Mucosa of rectum (tissue), 2 donors: ENCODE data around the gene EXD3.

Experiments
- H3K27ac ChIP-seq, 2 donors: one replicate each; pipeline ENCODE4 v1.7.0; 2013; ENCODE audit warnings: inconsistent platforms in 2 of 2, low read depth in 2 of 2, low read length in 2 of 2
- H3K27me3 ChIP-seq, 2 donors: one replicate each; pipeline ENCODE4 v1.7.0; 2013; ENCODE audit warnings: low read length in 2 of 2; ENCODE audit not compliant: control insufficient read depth in 2 of 2, insufficient read depth in 2 of 2
- H3K36me3 ChIP-seq, 2 donors: one replicate each; pipeline ENCODE4 v1.7.0; 2013; ENCODE audit warnings: low read length in 2 of 2; ENCODE audit not compliant: control insufficient read depth in 2 of 2, insufficient read depth in 2 of 2
- H3K4me1 ChIP-seq, 2 donors: one replicate each; pipeline ENCODE4 v1.7.0; 2013; ENCODE audit warnings: low read length in 2 of 2, mild to moderate bottlenecking in 1 of 2; ENCODE audit not compliant: control insufficient read depth in 2 of 2, insufficient read depth in 2 of 2
- H3K4me3 ChIP-seq, 2 donors: one replicate each; pipeline ENCODE4 v1.7.0; 2013; ENCODE audit warnings: low read length in 2 of 2
- H3K9ac ChIP-seq, 2 donors: one replicate each; pipeline ENCODE4 v1.7.0; 2013; ENCODE audit warnings: low read length in 2 of 2, low read depth in 1 of 2, mild to moderate bottlenecking in 1 of 2
- H3K9me3 ChIP-seq, 2 donors: one replicate each; pipeline ENCODE4 v1.7.0; 2013; ENCODE audit warnings: low read length in 2 of 2; ENCODE audit not compliant: control insufficient read depth in 2 of 2
- donor health status: healthy.
- donor health status: Normal muscosa, but diverticular disease.

EXD3 gene

GRCh38 chr9:137308057-137308619, 114.8 kb downstream of the EXD3 start:
- H3K36me3 ChIP-seq: no peaks in the 10 kb centered on the region
- H3K27ac ChIP-seq: no peak overlapping the region
- H3K9ac ChIP-seq: no peak overlapping the region
- H3K4me1 ChIP-seq: peaks cover 60 to 73% of the 10 kb centered on the region in 2 donors
- no peaks in the 10 kb centered on the region for H3K9me3 ChIP-seq
- H3K27me3 ChIP-seq: no peaks in the 10 kb centered on the region
- H3K4me3 ChIP-seq: no peak overlapping the region

GRCh38 chr9:137307255-137308056, 115.5 kb downstream of the EXD3 start:
- peak overlapping the region; percentile 32 to 91 for H3K9ac ChIP-seq
- no peaks in the 10 kb centered on the region for H3K9me3 ChIP-seq
- peak overlapping the region; percentile 23 to 31 for H3K27ac ChIP-seq
- H3K36me3 ChIP-seq: no peaks in the 10 kb centered on the region
- H3K4me1 ChIP-seq: peaks cover 66 to 75% of the 10 kb centered on the region in 2 donors
- no peaks in the 10 kb centered on the region for H3K27me3 ChIP-seq
- peak overlapping the region; percentile 52 to 57 for H3K4me3 ChIP-seq

GRCh38 chr9:137306850-137307254, 116.1 kb downstream of the EXD3 start:
- H3K9me3 ChIP-seq: no peaks in the 10 kb centered on the region
- peaks cover 63 to 69% of the 10 kb centered on the region in 2 donors for H3K4me1 ChIP-seq
- no peaks in the 10 kb centered on the region for H3K27me3 ChIP-seq
- H3K9ac ChIP-seq: peak overlapping the region; percentile 32 to 91
- H3K36me3 ChIP-seq: no peaks in the 10 kb centered on the region
- H3K4me3 ChIP-seq: peak overlapping the region; percentile 52 to 57
- peak overlapping the region; percentile 93 to 98 for H3K27ac ChIP-seq

GRCh38 chr9:137306066-137306849, 116.7 kb downstream of the EXD3 start:
- no peaks in the 10 kb centered on the region for H3K36me3 ChIP-seq
- peaks cover 61 to 66% of the 10 kb centered on the region in 2 donors for H3K4me1 ChIP-seq
- H3K9ac ChIP-seq: peak overlapping the region; percentile 84 to 91
- no peaks in the 10 kb centered on the region for H3K9me3 ChIP-seq
- peak overlapping the region; percentile 69 to 73 for H3K4me3 ChIP-seq
- no peaks in the 10 kb centered on the region for H3K27me3 ChIP-seq
- H3K27ac ChIP-seq: peak overlapping the region; percentile 93 to 98

GRCh38 chr9:137305798-137306065, 117.2 kb downstream of the EXD3 start:
- Histone ChIP-seq H3K9ac (peak overlapping the region; percentile 84 to 91), H3K27me3 (no peaks in the 10 kb centered on the region), H3K4me3 (peak overlapping the region; percentile 69 to 73), H3K36me3 (no peaks in the 10 kb centered on the region), H3K27ac (peak overlapping the region; percentile 93 to 98), H3K9me3 (no peaks in the 10 kb centered on the region), H3K4me1 (peaks cover 56 to 61% of the 10 kb centered on the region in 2 donors)

GRCh38 chr9:137305060-137305797, 117.7 kb downstream of the EXD3 start:
- H3K36me3 ChIP-seq: no peaks in the 10 kb centered on the region
- H3K4me3 ChIP-seq: peak overlapping the region; percentile 69 to 73
- no peaks in the 10 kb centered on the region for H3K27me3 ChIP-seq
- peak overlapping the region; percentile 84 to 91 for H3K9ac ChIP-seq
- H3K9me3 ChIP-seq: no peaks in the 10 kb centered on the region
- H3K27ac ChIP-seq: peak overlapping the region; percentile 93 to 98
- H3K4me1 ChIP-seq: peaks cover 54 to 56% of the 10 kb centered on the region in 2 donors

- H3K4me1 ChIP-seq: peaks cover 56 to 58% of the 10 kb centered on the region in 2 donors
These were observed 118.4 kb downstream of the EXD3 start for GRCh38 chr9:137304383-137305059.

GRCh38 chr9:137303893-137304382, 119.0 kb downstream of the EXD3 start:
- H3K9ac ChIP-seq: peak overlapping the region; percentile 77 to 91
- peaks cover 0 to 7% of the 10 kb centered on the region in 2 donors for H3K27me3 ChIP-seq
- no peaks in the 10 kb centered on the region for H3K9me3 ChIP-seq
- H3K27ac ChIP-seq: peak overlapping the region; percentile 93 to 98
- H3K36me3 ChIP-seq: peaks cover 0 to 3% of the 10 kb centered on the region in 2 donors
- H3K4me1 ChIP-seq: peaks cover 59 to 61% of the 10 kb centered on the region in 2 donors
- H3K4me3 ChIP-seq: peak overlapping the region; percentile 62 to 63

More at GRCh38 chr9:137304383-137305059, 118.4 kb downstream of the EXD3 start:
- H3K9ac ChIP-seq: peak overlapping the region in 1 of 2 donors; percentile 91
- H3K27me3 ChIP-seq: peaks cover 0 to 3% of the 10 kb centered on the region in 2 donors
- no peaks in the 10 kb centered on the region for H3K36me3 ChIP-seq
- H3K4me3 ChIP-seq: peak overlapping the region; percentile 62 to 63
- H3K27ac ChIP-seq: peak overlapping the region; percentile 93 to 98
- H3K9me3 ChIP-seq: no peaks in the 10 kb centered on the region
